NCI-H1417 (cell line): ENCODE data around the gene PIM1.

Experiments used
- DNase-seq, 3 experiments: peaks; one replicate each; lab custom pipeline; 2025; lab: John Stamatoyannopoulos, UW

PIM1 gene

DNA sequence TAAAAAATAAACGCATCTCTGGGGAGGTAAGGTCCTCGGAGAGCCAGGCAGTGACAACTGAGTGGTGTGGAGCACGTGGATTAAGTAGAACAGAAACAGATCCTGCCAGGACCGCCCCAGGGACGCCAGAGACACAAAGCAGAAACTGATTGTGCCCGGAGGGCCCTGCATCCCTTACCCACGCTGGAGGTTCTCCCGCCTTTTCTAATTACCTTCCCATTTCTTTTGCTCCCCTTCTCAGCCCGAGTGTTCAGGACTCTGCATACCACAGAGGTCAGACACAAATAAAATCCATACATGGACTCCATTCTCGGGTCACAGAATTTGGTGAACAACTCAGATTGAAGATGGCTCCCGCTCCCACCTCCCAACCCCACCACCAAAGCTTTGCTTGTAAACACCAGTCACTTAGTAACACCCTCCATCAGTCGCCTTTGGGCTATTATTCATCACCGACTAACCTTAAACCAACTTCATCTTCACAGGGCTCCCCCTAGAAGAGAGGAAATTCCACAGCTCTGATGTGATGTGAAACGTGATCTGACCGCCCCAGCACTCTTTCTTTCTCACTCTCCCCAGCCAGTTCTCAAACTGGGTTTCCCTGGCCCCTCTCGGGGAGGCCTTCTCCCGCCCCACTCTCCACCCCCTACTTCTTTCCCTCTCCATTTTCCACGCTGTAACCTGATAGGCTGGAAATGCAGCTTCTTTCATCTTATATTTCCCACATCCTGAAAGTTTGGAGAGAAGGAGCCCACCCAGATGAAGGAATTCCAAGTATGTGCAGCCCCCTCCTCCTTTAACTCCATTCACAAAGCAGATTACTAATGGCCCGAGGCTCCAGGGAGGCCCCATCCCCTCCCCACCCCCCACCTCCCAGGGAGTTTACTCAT lies 32.5 kb upstream of the PIM1 start:
- DNase-seq: no peak

- DNase-seq: no peak
Measured at GRCh38 chr6:37138856-37139229, 31.1 kb upstream of the PIM1 start.

- DNase-seq: no peak
Measured at GRCh38 chr6:37139230-37139962, 30.6 kb upstream of the PIM1 start.

GRCh38 chr6:37140145-37140544 lies 29.8 kb upstream of the PIM1 start:
- no peak for DNase-seq

DNA sequence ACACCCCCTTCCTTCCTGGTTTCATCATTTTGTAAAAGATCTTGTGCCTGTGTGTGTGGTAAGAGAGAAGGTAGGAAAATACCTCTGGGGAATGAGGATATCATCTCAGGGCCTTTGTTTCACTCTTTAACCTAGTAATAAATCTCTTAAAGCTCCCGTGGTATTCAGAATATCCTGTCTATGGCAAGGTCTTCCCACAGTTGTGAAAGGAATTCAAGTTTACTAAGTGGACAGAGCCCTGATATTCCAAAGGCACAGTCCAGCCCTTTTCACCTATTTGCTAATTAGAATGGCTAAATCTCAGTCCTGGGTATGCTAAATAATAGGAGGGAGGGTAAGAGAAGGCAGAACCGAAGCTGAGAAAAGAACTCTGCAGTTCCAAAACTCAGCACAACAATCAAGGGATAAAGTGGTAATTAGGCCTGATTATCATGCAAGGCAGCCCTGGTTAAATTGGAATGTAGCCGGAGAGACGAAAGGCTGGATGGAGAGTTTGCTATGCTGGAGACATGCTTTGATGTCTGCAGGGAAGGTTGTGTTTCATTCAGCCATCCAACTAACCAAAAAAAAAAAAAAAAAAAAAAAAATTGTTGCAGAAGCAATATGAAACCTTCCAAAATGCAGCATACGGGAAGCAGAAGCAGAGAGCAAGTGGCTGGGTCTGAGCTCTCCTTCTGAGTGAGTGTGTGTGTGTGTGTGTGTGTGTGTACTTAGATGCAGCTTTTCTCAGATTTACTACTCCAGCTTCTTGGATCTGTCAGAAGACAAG lies 28.5 kb upstream of the PIM1 start:
- DNase-seq: no peak

- DNase-seq: no peak
Measured at GRCh38 chr6:37142050-37142614, 27.8 kb upstream of the PIM1 start.

GRCh38 chr6:37143585-37143984 lies 26.4 kb upstream of the PIM1 start:
- DNase-seq: no peak

DNA sequence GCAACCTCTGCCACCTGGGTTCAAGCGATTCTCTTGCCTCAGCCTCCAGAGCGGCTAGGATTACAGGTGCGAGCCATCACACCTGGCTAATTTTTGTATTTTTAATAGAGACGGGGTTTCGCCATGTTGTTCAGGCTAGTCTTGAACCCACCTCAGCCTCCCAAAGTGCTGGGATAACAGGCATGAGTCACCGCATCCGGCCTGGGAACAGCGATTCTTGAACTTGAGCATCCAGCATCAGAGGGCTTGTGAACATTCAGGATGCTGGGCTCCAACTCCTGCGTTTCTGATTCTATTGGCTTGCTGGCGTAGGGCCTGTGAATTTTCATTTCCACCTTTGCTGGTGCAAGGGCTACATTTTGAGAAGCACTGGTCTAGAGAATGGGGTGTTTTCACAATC lies 24.5 kb upstream of the PIM1 start:
- DNase-seq: no peak

DNA sequence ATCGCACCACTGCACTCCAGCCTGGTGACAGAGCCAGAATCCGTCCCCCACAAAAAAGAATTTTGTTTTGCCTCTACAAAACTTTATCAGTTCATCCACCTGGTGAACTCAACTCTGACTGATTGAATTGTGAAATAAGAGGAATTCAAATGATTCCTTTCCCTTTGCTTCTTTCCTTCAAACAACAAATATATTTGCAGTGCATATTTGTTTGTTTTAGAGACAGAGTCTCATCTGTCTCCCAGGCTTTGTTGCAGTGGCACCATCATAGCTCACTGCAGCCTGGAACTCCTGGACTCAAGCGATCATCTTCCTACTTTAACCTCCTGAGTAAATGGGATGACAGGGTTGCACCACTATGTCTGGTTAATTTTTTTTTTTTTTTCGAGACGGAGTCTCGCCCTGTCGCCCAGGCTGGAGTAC lies 23.2 kb upstream of the PIM1 start:
- no peak for DNase-seq

DNA sequence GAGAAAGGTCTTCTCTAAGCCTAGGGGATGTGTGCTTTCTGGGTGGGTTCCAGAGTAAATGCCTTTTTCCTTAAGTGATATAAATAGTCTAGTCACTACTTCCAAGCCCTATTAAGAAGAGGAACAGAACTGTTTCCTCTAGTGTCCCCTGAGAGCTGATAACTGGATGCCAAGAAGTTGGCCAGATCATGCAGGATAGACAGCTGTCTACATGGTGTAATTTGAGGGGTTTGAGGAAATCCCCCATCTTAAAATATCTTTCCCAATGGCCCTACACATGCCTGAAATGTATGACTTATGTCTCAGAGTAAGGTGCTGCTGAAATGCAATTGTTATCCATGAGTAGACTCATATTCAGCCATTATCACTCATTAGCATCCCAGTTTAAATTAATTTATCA lies 20.2 kb upstream of the PIM1 start:
- no peak for DNase-seq

- no peak for DNase-seq
Measured at GRCh38 chr6:37150314-37150713, 19.6 kb upstream of the PIM1 start.

GRCh38 chr6:37155394-37156312 lies 14.3 kb upstream of the PIM1 start:
- DNase-seq: no peak

- no peak for DNase-seq
Measured at GRCh38 chr6:37158508-37158907, 11.4 kb upstream of the PIM1 start.

DNA sequence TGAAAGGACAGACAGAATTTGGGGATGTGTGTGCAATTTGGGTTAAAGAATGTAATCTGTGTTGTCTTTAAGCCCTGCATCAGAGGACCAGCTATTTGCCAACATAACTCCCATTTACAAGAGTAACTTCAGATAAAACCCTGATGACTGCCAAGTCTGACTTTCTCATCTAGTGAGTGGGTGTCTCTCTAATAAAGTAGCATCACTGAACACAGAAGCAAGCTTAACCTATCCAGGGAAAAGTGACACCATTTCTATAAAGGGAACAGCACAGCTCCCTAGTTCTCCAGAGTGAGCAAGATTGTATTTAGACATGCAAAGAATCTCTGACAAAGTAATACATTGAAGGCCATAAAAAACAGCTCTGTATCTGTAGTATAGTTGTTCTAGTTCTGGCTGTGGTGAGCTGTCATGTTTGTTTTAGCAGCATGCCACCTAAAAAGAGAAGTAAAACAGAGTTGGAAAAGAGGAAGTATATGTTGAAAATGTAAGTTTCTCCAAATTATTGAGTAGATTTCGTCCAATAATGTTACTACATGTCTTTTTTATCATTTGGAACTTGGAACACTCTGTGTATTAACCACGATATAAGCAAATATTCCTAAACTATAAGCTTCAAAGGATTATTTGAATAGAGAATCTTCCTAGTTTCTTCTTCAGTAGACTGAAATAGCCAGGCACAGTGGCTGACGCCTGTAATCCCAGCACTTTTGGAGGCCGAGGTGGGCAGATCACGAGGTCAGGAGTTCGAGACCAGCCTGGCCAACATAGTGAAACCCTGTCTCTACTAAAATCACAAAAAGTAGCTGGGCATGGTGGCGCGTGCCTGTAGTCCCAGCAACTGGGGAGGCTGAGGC lies 8.8 kb upstream of the PIM1 start:
- no peak for DNase-seq

DNA sequence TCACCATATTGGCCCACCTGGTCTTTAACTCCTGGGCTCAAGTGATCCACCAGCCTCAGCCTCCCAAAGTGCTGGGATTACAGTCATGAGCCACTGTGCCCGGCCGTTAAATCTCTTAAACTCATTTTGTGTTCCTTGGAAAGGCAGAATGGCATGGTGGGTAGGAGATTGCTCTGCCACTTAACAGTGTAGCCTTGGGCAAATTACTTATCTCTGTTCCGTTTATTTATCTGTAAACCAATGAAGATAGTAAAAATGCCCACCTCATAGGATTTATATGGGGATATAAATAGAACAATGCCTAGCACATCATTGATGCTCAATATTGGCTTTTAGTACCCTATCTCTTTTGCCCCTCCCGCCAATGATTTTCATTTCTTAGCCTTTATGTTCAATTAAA lies 7.2 kb upstream of the PIM1 start:
- no peak for DNase-seq

- peak; percentile 18 to 60 (median 60) for DNase-seq
Measured at GRCh38 chr6:37168163-37168758, 1.7 kb upstream of the PIM1 start.

GRCh38 chr6:37168811-37169495 lies 999 bp upstream of the PIM1 start:
- peak; percentile 37 to 91 (median 82) for DNase-seq

- peak; percentile 65 to 87 (median 84) for DNase-seq
Measured at GRCh38 chr6:37170273-37171200, 585 bp downstream of the PIM1 start.
